Upper lobe of right lung (tissue), 1 donor: ENCODE results near the gene MTHFSD. TPM values are rescaled to one million over a fixed set of nuclear protein-coding genes. Genes with fewer than 3 reads are reported as not detected.

Source experiments
- ATAC-seq: fragments of 200-7000 bp; cut with Tn5 transposase; one replicate; pipeline ENCODE4 v1.9.1; 2020; ENCODE audit warnings: mild to moderate bottlenecking, moderate library complexity
- DNase-seq: peaks from one replicate; pipeline ENCODE4 v3.0.0-alpha.2; 2020
- H3K27ac ChIP-seq: fragments of 200-600 bp; one replicate; pipeline ENCODE4 v1.8.0; 2022
- H3K27me3 ChIP-seq: fragments of 200-600 bp; one replicate; pipeline ENCODE4 v1.8.0; 2022; ENCODE audit warnings: mild to moderate bottlenecking
- H3K36me3 ChIP-seq: fragments of 200-600 bp; one replicate; pipeline ENCODE4 v1.8.0; 2022
- H3K4me1 ChIP-seq: fragments of 200-600 bp; one replicate; pipeline ENCODE4 v1.8.0; 2022
- H3K4me3 ChIP-seq: fragments of 200-600 bp; one replicate; pipeline ENCODE4 v1.8.0; 2022; ENCODE audit warnings: mild to moderate bottlenecking
- H3K9me3 ChIP-seq: fragments of 200-600 bp; one replicate; pipeline ENCODE4 v1.8.0; 2022
- CTCF ChIP-seq: fragments of 200-600 bp; IDR thresholded peaks from one replicate; pipeline ENCODE4 v1.8.0; 2022; ENCODE audit warnings: antibody characterized with exemption
- intact Hi-C: fragments of 100-400 bp; cut with DNase I; formaldehyde crosslinking; loops from one replicate; pipeline ENCODE4 v1.11.0; 2022
- total RNA-seq: library from RNA; stranded (reverse); fragmentation: NEBNext Ultra II Directional; extraction: Animal tissue kit (Norgen Biotek cat#: 25700); gene quantifications from one replicate; pipeline ENCODE4 v1.2.1, GENCODE V29; 2021
- donor health status: DM: no; HTN: yes; CAD: no; lungs with severe emphysema.

The MTHFSD gene
- total RNA-seq, 1 donor from 2014 or later = 18.7 TPM

- Histone ChIP-seq H3K27me3 (no peaks in the 10 kb centered on the region), H3K27ac (no peak overlapping the region), H3K4me1 (peaks cover 13% of the 10 kb centered on the region), H3K4me3 (no peak overlapping the region), H3K9me3 (peaks cover 6% of the 10 kb centered on the region), H3K36me3 (no peaks in the 10 kb centered on the region)
- ATAC-seq (no peak), DNase-seq (no peak)
- intact Hi-C loops = no loop called here
- TF ChIP-seq CTCF = no peak
These were observed 73.4 kb downstream of the MTHFSD start for GRCh38 chr16:86481607-86482006.

- no peaks in the 10 kb centered on the region for H3K27me3 ChIP-seq
- peaks cover 13% of the 10 kb centered on the region for H3K4me1 ChIP-seq
- intact Hi-C loops = no loop called here
- H3K27ac ChIP-seq = no peak overlapping the region
- no peaks in the 10 kb centered on the region for H3K36me3 ChIP-seq
- DNase-seq (no peak), ATAC-seq (no peak)
- no peak for TF ChIP-seq CTCF
- H3K9me3 ChIP-seq = peaks cover 6% of the 10 kb centered on the region
- no peak overlapping the region for H3K4me3 ChIP-seq
These were observed 74.6 kb downstream of the MTHFSD start for GRCh38 chr16:86480444-86480843.

Other genes with a start within 250 kb of the MTHFSD start
- gene FOXF1, start 44.7 kb downstream of the MTHFSD start, total RNA-seq = 46.4 TPM
- 1.1 TPM for gene FOXC2, start 11.6 kb upstream of the MTHFSD start, total RNA-seq
- gene FOXL1, start 23.3 kb upstream of the MTHFSD start, total RNA-seq = 0.81 TPM